Retina (tissue), 1 donor: ENCODE data around the gene IGFALS.

Experiments
- DNase-seq: peaks from one replicate; pipeline ENCODE4 v3.0.0-alpha.2; 2016

The IGFALS gene

GRCh38 chr16:1741553-1742165, 51.8 kb downstream of the IGFALS start:
- DNase-seq: no peak

- DNase-seq: no peak
These were observed 52.6 kb downstream of the IGFALS start for GRCh38 chr16:1740781-1741490.
